Fibroblast of upper back skin (primary cell): Measurements from ENCODE around the gene STK17B.
A peak's percentile ranks its signal among the peaks of the same experiment; 100 is the strongest.
"Not testable (repeated sequence)": the region's sequence is repeated elsewhere in the genome, so short reads cannot be mapped to it uniquely, and the experiment has no call there.

Experiments
- DNase-seq: peaks from one replicate; pipeline ENCODE4 v3.0.0-alpha.2; 2013

STK17B gene

DNA sequence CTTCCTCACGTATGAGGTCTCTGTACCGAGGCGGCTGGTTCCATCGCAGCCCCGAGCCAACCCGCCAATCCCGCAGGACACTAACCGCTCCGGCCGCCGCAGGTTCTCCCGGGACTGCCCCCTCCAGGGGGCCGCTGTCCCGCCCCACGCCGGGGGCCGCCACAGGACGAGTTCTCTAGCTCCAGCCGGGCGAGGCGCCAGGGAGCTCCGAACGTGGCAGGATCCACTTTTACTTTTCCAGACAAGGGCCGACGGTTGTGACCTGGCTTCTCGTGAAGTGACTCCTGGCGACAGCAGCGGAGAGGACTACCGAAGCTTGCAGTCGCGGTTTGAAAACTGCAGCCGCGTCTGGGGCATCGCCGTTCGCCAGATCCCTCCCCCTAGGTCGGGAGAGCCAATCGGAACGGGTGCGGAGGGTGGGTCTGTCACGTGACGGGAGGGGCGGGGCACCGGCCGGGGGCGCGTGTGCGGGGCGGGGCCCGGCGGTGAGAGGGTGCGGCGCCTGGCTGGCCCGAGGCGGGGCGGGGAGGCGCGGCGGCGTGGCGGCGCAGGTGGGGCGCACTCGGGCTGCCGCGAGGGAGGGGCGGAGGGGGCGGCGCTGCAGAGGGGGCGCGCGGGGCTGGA lies at the start of gene STK17B:
Gene STK17B, minus strand, starts transcription at position 331 of the 624 bp plus-strand sequence. CDS start 8,195 bp downstream, outside the sequence.
- DNase-seq: peak; percentile 92

DNA sequence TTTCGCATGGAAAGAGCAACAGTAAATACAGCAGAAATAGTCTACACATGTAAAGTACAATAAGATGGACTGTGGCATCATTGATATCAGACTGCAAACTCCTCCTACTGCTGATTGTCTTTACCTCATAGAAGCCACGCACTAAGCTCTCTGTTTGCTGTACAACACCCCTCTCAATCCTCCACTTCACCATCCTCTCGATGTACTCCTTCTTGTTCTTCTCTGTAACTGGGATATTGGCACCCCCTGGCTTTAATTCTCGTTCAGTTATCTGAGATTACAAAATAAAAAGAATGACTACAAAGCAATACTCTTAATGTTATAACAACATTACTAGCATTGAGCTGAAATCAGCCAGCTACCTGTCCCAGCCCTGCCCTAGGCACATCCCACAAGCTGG lies 49.3 kb upstream of the STK17B start:
- DNase-seq: no peak

DNA sequence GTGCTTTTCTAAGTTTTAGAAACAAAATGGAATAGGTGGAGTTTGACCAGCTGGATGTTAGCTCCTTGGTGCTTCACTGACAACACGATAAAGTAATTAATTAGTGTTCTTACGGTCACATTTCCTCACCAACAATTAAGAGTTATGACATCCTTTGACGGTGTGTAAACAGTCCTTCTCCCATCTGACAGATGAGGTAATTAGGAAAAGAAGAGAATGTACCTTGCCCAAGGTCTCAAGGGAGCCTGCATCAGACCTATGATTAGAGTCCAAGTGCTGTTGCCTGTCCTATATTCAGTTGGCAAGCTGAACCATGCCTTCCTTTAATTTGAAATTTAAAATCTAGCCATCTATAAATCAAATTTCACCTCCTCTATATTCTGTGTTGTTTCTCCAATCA lies 48.3 kb upstream of the STK17B start:
- no peak for DNase-seq

DNA sequence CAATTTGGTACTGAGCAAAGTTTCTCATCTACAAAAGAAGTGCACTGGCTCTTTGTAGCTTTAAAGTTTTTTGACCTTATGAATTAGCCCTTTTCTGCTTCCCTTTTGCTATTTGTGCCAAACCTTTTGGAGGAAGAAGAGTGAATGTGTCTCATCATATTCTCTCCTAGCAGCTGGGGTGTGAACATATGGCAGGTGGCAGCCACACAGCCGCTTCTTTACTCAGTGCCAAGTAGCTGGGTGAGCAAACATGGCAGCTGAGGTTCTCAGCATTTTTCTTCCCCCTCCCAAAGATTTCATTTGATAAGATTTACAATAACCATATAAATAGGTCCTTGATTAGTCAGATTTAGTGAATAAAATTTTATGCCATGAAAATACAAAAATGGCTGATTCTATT lies 46.7 kb upstream of the STK17B start:
- DNase-seq: no peak

DNA sequence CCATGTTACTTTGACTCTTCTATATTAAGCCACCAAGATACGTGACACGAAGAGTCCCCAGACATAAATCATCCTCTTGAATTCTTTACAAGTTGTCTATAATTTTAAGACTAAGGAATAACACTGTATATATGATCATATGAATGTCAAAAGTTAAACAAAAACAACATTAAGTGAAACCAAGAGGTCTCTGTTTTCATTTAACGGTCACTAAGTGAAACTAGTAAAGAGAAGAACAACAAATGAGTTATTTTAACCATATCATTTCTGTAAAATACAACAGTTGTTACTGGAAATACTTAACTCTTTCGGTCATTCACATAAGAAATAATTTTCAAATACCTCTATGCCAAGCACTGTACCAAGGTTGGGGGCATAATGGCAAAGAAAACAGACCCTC lies 45.7 kb upstream of the STK17B start:
- DNase-seq: no peak

DNA sequence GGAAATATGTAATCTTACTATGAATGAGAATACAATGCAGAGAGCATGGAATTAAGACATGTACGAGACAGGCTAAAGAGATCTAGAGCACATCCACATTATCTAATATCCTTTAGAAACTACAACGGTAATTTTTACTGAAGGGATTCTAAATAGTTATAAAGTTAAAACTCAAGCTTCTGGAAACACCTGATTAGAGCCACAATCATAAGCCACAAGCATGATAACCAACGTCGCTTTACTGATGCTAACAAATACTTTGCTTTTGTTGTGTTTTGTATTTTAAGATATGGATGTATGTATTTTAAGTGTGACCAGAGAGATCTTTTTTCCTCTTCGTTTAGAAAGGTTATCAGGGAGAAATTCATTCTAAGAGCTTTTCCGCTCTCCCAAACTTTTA lies 44.0 kb upstream of the STK17B start:
- no peak for DNase-seq

DNA sequence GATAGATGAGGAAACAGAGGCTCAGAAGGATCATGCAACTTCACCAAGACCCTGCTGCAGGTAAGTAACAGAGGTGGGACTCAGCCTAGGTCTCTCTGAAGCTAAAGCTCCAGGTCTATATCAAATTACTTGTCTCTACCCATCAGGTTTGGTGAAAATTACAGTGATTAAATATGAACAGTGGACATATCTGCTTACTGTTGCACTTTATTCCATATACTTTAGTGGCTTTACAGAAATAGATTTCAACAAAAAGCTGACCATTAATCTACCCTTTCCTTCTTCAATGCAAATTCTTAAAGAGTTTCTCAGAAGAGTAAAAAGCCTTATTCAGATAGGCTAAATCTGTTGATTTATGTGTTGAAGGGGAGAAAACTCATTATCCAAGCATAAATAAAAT lies 42.8 kb upstream of the STK17B start:
- DNase-seq: no peak

DNA sequence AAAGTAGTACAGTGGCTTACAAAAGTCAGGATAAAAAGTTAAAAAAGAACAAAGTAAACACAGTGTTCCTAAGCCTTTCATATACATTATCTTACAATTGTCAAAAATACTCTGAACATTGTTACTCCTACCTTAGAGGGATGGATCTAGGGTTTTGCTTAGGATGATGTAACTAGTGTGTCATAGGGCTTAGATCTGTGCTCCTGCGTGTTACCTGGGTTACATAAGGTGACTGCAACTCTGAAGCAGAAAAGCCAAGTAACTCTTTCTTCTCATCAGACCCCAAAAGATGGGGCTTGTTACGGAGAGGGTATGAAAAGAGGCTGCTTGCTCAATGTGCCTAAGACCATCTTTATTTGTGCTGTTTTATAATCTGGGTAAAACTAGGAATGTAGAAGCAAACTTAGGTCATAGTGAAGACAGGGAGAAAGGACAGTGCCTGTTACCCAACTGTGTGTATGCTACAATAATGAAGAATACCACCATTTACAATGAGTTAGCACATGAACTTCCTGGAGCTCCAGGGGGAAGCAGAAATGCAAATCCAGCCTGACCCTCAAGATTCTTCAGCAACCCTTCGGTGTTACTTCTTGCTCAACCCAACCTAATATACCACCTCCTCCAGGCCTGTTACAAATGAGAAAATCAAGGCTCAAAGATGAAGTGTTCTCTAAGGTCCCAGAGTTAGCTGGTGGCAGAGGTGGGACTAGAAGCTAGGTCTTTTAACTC lies 42.0 kb upstream of the STK17B start:
- no peak for DNase-seq

DNA sequence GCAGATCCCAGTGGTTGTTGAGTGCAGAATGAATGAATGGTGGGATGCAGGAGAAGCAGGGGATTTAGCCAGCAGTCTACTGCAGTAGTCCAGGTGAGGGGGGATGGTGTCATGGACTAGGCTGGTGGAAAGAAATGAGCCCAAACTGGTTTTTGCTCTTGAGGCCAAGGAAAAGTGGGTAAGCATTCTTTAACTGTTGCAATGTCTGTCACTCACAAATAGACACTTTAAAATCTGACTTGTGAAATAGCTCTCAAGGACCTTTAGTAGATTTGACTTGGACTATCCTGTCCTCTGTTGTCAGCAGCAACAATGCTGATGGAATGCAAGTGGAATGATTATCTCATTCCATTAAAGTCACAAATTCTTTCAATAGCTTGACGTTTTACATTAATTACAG lies 37.5 kb upstream of the STK17B start:
- DNase-seq: no peak

DNA sequence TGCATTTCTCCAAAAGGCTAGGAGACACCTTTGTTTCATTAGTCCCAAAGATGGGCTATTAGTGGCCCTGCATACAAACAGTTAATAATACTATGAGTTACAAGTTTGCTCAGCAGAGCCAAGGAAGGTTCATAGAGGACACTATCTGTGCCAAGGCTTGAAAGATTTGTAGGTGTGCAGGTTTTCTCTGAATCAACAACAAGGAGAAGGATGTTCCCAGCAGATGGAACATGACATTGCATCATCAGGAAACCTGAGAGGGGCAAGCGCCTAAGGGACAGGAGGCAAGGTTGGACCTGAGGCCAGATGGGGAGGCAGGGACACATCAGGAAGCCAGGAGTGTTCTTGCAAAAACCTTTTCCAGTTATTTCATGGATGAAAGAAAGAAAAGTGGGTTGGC lies 35.4 kb upstream of the STK17B start:
- DNase-seq: no peak

DNA sequence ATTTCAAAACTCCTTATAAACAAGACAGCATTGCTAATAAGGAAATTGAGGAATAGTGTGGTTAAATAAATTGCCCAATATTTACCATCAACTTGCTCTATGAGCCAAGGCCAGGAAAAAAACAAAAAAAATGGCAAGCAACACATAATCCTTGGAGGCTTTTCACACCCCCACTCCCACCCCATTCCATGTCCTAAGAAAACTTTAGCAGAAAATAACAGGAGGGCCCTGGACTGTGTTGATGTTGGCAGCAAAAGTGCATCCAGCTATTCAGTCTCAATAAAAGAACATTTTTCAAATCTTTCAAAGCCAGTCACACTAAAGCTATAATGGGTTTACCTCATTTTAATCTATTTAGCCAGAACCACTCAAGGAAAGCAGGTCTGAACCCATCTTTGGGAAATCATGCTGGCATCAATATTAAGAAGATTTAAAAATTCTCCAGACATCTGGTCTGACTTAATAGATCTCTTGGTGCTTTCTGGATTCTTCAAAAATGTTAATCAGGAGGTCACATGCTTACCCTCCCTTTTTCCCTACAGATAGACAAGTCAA lies 34.6 kb upstream of the STK17B start:
- peak; percentile 16 for DNase-seq

DNA sequence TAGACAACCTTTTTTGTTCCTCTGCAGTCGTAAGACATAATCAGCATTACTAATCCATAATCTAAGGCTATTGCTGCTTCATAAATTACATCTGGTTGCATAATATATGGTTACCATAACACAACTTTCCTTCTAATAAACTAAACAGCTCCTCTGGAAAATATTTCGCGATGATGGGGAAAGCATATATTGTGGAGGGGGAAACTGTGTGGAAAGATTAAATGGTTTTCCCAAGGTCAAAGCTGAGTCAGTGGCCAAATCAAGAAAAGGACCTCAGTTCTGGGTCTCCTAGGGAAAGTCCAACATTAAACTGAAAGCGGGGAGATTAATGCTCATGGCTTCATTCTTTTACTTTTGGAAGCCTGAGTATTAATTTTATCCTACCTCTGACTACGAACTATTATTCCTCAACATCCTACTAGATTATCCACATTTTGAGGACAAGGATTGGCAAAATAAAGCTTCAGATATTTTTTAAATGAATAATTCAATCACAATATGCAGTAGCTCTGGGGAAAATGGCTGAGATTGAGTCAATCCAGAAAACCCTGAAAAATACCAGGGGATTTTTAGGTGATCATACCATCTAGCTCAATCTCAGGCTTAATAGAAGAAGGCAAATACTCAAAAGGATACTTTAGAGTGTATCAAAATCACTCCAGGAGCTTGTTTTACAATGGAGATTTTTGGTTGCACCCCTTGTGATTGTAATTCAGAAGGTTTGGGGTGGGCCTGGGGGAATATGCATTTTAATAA lies 33.8 kb upstream of the STK17B start:
- no peak for DNase-seq

DNA sequence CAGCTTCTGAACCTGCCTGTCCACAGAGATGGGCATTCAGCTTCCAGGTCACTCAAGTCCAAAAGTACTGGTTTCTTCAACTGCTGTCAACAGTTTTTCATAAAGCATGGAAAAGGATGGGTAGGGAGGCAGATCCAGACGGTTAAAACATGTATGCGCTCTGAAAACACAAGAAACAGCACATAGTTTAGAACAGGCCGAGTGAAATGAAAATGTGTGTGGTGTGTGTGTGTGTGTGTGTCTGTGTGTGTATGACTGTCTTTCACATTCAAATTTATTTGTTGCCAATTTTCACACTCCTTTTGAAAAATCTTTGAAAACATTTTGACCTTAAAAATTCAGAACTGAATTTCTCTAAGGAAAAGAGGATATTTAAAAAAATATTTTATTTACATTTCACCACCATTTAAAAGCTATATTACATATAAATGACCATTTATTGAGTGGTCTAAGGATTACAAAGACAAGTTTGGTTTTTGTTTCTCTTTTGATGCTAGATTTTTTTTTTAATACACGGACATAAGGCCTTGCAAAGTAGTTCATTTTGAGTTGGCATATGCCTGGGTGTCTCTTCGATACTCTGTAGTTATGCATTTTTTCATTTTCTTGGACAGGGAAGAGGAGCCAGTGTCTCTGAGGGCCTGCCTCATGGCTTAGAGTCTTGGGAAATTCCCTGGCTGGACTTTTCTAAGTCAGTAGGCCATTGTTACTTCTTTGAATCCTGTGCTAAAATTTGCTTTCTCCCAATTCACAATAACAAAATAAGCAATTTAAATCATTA lies 30.0 kb upstream of the STK17B start:
- DNase-seq: no peak

DNA sequence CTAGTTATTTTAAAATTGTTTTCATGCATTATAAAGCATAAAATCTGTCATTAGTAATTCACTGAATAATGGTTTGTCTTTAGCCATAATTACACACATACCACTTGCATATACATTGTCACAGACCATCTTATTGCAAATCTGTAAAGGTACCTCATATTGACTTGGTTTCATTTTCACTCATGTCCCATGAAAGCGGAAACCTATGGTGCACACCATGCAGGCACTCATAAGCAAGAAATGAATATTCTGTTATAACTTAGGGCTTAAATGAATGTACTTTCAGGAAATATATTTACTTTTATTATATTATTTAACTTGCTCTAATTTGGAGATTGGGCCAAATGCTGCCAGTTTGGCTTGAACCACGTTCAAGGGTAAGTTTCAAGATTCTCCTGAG lies 29.2 kb upstream of the STK17B start:
- DNase-seq: no peak

DNA sequence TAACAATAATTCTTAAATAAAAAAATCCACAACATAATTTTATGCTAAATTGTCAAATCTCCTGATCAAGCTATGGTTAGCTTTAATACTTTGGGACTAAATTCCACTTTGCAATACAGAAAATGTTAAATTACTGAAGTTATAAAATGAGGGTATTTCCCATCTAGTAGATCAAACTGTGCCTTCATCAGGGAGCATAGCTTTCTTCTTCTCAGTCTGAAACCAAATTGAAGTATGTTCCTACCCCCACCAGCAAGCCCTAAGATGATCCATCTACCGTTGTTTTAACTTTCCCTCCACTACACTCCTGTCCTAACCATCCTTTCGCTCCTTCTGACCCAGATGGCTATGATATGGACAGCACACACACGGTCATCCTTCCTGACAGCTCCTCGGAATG lies 24.4 kb upstream of the STK17B start:
- no peak for DNase-seq

DNA sequence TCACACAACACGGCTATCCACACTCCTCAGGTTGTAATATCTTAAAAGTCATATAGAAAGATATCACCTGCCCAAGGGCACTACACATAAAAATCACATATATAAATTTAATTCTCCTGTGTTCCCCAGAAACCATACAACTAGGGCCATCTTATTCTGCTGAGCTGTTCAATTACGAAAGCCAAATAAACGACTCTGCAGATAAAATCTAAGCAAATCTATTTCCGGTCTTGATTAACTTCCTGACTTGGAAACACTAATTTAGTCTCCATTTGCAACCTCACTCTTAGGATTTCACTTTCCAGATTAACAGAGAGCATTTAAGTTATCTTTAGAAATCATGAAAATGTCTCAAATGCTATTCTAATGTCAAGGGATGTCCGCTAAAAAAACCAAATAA lies 23.9 kb upstream of the STK17B start:
- DNase-seq: no peak

DNA sequence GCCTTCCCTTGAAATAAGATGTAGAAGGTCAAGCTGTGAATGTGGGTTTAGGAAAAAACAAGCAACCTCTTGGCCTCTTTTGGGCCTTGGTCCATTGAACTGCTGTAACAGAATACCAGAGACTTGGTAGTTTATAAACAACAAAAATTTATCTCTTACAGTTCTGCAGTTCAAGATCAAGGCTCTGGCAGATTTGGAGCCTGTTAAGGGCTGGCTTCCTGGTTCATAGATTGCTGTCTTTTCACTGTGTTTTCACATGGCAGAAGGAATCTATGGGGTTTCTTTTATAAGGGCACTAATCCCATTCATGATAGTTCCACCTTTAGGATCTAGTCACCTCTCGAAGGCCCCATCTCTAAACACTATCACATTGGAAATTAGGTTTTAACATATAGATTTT lies 20.2 kb upstream of the STK17B start:
- DNase-seq: no peak

DNA sequence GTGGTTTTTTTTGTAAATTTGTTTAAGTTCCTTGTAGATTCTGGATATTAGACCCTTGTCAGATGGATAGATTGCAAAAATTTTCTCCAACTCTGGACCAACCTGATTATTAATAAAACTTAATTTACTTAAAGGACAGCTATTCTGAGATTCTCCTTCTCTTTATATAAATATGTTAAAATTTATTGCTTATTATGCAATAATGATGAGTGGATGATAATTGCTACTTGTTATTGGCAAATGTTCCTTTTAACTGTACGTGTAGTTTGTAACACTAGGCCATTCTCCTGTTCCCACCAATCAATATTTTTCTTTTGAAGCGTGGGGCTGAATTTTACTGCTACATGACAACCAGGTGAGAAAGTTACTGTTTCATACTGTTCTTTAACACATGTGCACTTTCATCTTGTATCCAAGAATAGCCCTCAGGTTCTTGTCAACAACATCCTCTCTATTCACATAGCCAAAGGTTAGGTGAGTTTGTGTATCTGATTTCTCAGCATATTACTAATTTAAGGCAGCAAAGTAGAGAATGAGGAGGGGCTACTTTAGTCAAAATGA lies 16.6 kb upstream of the STK17B start:
- DNase-seq: no peak

DNA sequence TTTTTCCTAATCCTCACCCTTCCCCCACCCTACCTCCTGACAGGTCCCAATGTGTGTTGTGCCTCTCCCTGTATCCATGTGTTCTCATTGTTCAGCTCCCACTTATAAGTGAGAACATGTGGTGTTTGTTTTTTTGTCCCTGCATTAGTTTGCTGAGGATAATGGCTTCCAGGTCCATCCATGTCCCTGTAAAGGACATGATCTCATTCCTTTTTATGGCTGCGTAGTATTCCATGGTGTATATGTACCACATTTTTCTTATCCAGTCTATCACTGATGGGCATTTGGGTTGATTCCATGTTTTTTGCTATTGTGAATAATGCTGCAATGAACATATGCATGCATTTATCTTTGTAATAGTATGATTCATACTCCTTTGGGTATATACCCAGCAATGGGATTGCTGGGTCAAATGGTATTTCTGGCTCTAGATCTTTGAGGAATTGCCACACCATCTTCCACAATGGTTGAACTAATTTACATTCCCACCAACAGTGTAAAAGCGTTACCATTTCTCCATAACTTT lies 15.9 kb upstream of the STK17B start:
- not testable (repeated sequence) for DNase-seq

DNA sequence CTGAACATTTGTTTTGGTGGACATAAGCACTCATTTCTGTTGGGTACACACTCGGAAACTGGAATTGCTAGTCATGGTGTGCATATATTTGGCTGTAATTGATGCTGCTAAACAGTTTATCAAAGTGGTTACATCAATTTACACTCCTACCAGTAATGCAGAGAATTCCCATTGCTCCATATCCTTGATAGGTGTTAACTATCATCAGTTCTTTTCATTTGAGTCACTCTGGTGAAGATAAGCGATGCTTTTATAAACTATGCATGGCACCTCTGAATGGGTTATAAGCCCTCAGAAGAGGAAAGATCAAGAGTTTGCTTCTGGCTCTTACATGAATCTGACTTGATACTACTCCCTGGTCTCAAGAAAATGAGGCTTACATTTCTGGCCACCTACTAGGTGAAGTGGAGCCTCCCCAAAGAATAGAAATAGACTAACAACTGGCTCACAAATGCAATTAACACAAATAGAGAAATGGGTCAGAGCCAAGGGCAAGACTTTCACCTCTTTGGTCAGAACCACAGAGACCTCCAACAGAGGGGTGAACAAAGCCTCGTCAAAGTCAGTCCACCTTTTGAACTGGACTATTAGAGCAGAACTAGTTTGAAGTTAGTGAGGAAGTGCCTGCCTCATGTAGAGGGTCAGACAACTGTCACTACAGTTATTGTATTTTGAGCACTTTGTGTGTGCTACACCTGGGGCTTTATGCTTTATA lies 15.0 kb upstream of the STK17B start:
- no peak for DNase-seq

DNA sequence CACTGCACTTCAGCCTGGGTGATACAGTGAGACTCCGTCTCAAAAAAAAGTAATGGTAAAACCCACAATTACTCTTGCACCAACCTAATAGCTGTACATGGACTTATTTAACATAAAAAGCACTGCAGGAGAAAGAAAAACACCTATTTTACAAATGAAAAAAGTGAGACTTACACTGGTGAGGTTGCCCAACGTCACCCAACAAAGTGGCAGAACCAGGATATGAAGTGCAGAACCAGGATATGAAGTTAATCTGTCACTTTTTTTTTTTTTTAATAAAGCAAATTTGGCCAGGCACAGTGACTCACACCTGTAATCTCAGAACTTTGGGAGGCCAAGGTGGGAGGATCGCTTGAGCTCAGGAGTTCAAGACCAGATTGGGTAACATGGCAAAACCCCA lies 13.5 kb upstream of the STK17B start:
- DNase-seq: no peak
